GM12891 (cell line): Measurements from ENCODE around the gene PCSK6.

Experiments used
- PAX5 ChIP-seq: IDR thresholded peaks from 2 replicates; pipeline ENCODE4 v1.6.1; 2011; ENCODE audit warnings: low read length, moderate library complexity, mild to moderate bottlenecking; ENCODE audit not compliant: insufficient read depth, severe bottlenecking
- POLR2A ChIP-seq: IDR thresholded peaks from 2 replicates; pipeline ENCODE4 v1.6.1; 2011; ENCODE audit warnings: low read depth, low read length, control low read depth
- POLR2AphosphoS5 ChIP-seq: IDR thresholded peaks from 2 replicates; pipeline ENCODE4 v1.6.1; 2011; ENCODE audit warnings: low read depth, low read length, control low read depth
- POU2F2 ChIP-seq: IDR thresholded peaks from 2 replicates; pipeline ENCODE4 v1.6.1; 2011; ENCODE audit warnings: low read depth, mild to moderate bottlenecking, control low read depth, low read length, moderate library complexity
- SPI1 ChIP-seq: IDR thresholded peaks from 2 replicates; pipeline ENCODE4 v1.6.1; 2011; ENCODE audit warnings: low read depth, low read length, control low read depth
- TAF1 ChIP-seq: IDR thresholded peaks from 2 replicates; pipeline ENCODE4 v1.6.1; 2011; ENCODE audit warnings: low read depth, low read length, control low read depth

- no peak for TF ChIP-seq POLR2A
- TF ChIP-seq TAF1, result no peak
- no peak for TF ChIP-seq POLR2AphosphoS5
- TF ChIP-seq SPI1, result no peak
- no peak for TF ChIP-seq PAX5
- no peak for TF ChIP-seq POU2F2
Observed at GRCh38 chr15:101318147-101318819, 171.2 kb downstream of the PCSK6 start.
